ENCODE results near the gene PDE4B. TPM values are rescaled to one million over a fixed set of nuclear protein-coding genes. Genes with fewer than 3 reads are reported as not detected.
"Not testable (repeated sequence)": the region's sequence is repeated elsewhere in the genome, so short reads cannot be mapped to it uniquely, and the experiment has no call there.

The PDE4B gene
- total RNA-seq, 1 donor from 2014 or later: 21.3 TPM

DNA sequence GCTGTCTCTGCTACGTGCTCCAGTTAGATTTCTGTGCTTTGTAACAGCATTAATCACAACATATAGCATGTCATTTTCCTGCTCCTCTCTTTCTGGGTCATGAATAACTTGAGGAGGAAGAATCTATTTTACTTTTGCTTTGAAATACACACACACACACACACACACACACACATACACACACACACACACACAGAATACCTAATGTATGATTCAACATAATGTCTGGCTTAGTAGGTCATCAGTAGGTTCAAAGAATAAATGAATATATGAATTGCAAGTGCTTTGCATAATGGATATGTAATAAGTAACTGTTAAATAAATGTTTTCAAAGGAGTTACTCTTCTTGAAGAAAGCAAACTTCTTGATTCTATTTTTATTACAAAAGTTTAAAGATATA is 249.0 kb downstream of the PDE4B start:
- no peaks in the 10 kb centered on the region for H3K36me3 Mint-ChIP-seq (ENCODE audit: low read depth)
- H3K4me3 Mint-ChIP-seq: no peak overlapping the region
- no peaks in the 10 kb centered on the region for H3K9me3 Mint-ChIP-seq
- no peaks in the 10 kb centered on the region for H3K4me1 Mint-ChIP-seq (ENCODE audit: low read depth)
- intact Hi-C loops (cut with micrococcal nuclease): no loop called here
- peaks cover 19% of the 10 kb centered on the region for H3K27me3 Mint-ChIP-seq (ENCODE audit: insufficient read depth)
- DNase-seq (ENCODE audit: low spot score): no peak
- H3K27ac Mint-ChIP-seq: no peak overlapping the region

- H3K27ac Mint-ChIP-seq: no peak overlapping the region
- peaks cover 19% of the 10 kb centered on the region for H3K27me3 Mint-ChIP-seq (ENCODE audit: insufficient read depth)
- DNase-seq (ENCODE audit: low spot score): no peak
- intact Hi-C loops (cut with micrococcal nuclease): no loop called here
- H3K36me3 Mint-ChIP-seq (ENCODE audit: low read depth): no peaks in the 10 kb centered on the region
- H3K9me3 Mint-ChIP-seq: no peaks in the 10 kb centered on the region
- no peaks in the 10 kb centered on the region for H3K4me1 Mint-ChIP-seq (ENCODE audit: low read depth)
- H3K4me3 Mint-ChIP-seq: no peak overlapping the region
Observed at GRCh38 chr1:66043186-66043585, 250.5 kb downstream of the PDE4B start.

GRCh38 chr1:66044912-66045311 is 252.2 kb downstream of the PDE4B start:
- peaks cover 18% of the 10 kb centered on the region for H3K27me3 Mint-ChIP-seq (ENCODE audit: insufficient read depth)
- no peaks in the 10 kb centered on the region for H3K36me3 Mint-ChIP-seq (ENCODE audit: low read depth)
- H3K9me3 Mint-ChIP-seq: no peaks in the 10 kb centered on the region
- intact Hi-C loops (cut with micrococcal nuclease): no loop called here
- no peaks in the 10 kb centered on the region for H3K4me1 Mint-ChIP-seq (ENCODE audit: low read depth)
- H3K27ac Mint-ChIP-seq: no peak overlapping the region
- DNase-seq (ENCODE audit: low spot score): no peak
- H3K4me3 Mint-ChIP-seq: no peak overlapping the region

GRCh38 chr1:66046415-66046814 is 253.7 kb downstream of the PDE4B start:
- H3K27me3 Mint-ChIP-seq (ENCODE audit: insufficient read depth): peaks cover 13% of the 10 kb centered on the region
- intact Hi-C loops (cut with micrococcal nuclease): no loop called here
- H3K27ac Mint-ChIP-seq: no peak overlapping the region
- H3K36me3 Mint-ChIP-seq (ENCODE audit: low read depth): no peaks in the 10 kb centered on the region
- no peak for DNase-seq (ENCODE audit: low spot score)
- no peaks in the 10 kb centered on the region for H3K4me1 Mint-ChIP-seq (ENCODE audit: low read depth)
- H3K4me3 Mint-ChIP-seq: no peak overlapping the region
- H3K9me3 Mint-ChIP-seq: no peaks in the 10 kb centered on the region

DNA sequence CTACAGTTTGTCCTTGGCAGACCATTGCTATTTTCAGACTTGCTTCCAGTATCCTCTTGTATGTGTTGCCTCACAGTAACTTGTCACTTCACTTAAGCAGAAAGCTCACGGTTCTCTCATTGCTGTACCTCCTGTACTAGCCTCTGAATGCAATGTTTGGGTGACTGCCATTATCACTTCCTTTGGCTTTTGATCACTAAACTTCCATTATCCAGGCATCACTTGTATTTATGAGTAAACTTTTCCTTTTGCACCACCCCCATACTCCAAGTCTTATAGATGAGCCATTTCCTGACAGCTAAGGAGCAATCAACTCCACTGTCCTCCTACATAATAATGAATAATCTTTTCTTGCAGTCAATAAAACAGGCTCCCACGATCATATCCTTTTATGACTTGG is 255.3 kb downstream of the PDE4B start:
- Mint-ChIP-seq H3K4me3 (no peak overlapping the region), H3K36me3 (ENCODE audit: low read depth) (no peaks in the 10 kb centered on the region), H3K9me3 (no peaks in the 10 kb centered on the region), H3K27me3 (ENCODE audit: insufficient read depth) (peaks cover 13% of the 10 kb centered on the region), H3K27ac (no peak overlapping the region), H3K4me1 (ENCODE audit: low read depth) (no peaks in the 10 kb centered on the region)
- intact Hi-C loops (cut with micrococcal nuclease): no loop called here
- no peak for DNase-seq (ENCODE audit: low spot score)

GRCh38 chr1:66050123-66050522 is 257.4 kb downstream of the PDE4B start:
- DNase-seq (ENCODE audit: low spot score): no peak
- Mint-ChIP-seq H3K4me1 (ENCODE audit: low read depth) (no peaks in the 10 kb centered on the region), H3K36me3 (ENCODE audit: low read depth) (no peaks in the 10 kb centered on the region), H3K9me3 (no peaks in the 10 kb centered on the region), H3K4me3 (no peak overlapping the region), H3K27ac (no peak overlapping the region), H3K27me3 (ENCODE audit: insufficient read depth) (peaks cover 14% of the 10 kb centered on the region)
- intact Hi-C loops (cut with micrococcal nuclease): no loop called here

- no peaks in the 10 kb centered on the region for H3K36me3 Mint-ChIP-seq (ENCODE audit: low read depth)
- no peak overlapping the region for H3K27ac Mint-ChIP-seq
- peaks cover 13% of the 10 kb centered on the region for H3K27me3 Mint-ChIP-seq (ENCODE audit: insufficient read depth)
- no peaks in the 10 kb centered on the region for H3K9me3 Mint-ChIP-seq
- no peak overlapping the region for H3K4me3 Mint-ChIP-seq
- H3K4me1 Mint-ChIP-seq (ENCODE audit: low read depth): no peaks in the 10 kb centered on the region
- intact Hi-C loops (cut with micrococcal nuclease): no loop called here
- no peak for DNase-seq (ENCODE audit: low spot score)
Observed at GRCh38 chr1:66050633-66051032, 257.9 kb downstream of the PDE4B start.

DNA sequence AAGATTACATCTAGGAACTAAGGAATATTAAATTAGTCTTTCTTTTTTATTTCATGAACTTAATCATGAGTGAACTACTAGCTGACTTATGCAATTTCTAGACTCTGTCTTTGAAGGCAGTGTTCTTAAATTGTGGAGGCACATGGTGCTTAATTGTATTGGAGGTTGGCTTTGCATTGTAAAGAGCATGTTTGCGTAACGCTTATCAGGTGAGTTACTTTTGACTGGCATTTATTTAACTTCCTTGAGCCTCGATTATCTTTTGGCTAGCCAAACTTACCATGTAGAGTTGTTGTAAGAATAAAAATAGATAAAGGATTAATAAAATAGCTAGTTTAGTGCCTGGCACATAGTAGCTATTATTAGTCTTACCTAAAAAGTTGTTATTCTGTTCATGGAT is 262.4 kb downstream of the PDE4B start:
- H3K27ac Mint-ChIP-seq: no peak overlapping the region
- no peaks in the 10 kb centered on the region for H3K4me1 Mint-ChIP-seq (ENCODE audit: low read depth)
- H3K36me3 Mint-ChIP-seq (ENCODE audit: low read depth): no peaks in the 10 kb centered on the region
- no peak overlapping the region for H3K4me3 Mint-ChIP-seq
- no peak for DNase-seq (ENCODE audit: low spot score)
- intact Hi-C loops (cut with micrococcal nuclease): no loop called here
- H3K9me3 Mint-ChIP-seq: peaks cover 4% of the 10 kb centered on the region
- H3K27me3 Mint-ChIP-seq (ENCODE audit: insufficient read depth): peaks cover 14% of the 10 kb centered on the region

DNA sequence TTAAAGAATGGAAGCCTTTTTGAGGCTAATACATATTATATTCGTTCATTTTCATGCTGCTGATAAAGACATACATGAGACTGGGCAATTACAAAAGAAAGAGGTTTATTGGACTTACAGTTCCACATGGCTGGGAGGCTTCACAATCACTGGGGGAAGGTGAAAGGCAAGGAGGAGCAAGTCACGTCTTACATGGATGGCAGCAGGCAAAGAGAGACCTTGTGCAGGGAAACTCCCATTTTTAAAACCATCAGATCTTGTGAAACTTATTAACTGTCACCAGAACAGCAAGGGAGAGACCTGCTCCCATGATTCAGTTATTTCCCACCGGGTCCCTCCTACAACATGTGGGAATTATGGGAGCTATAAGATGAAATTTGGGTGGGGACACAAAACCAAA is 264.8 kb downstream of the PDE4B start:
- DNase-seq (ENCODE audit: low spot score); H3K4me1 Mint-ChIP-seq (ENCODE audit: low read depth); H3K36me3 Mint-ChIP-seq (ENCODE audit: low read depth); intact Hi-C loops (cut with micrococcal nuclease); H3K4me3 Mint-ChIP-seq; H3K27ac Mint-ChIP-seq; H3K9me3 Mint-ChIP-seq: not testable (repeated sequence)
- peaks cover 29% of the 10 kb centered on the region for H3K27me3 Mint-ChIP-seq (ENCODE audit: insufficient read depth)

DNA sequence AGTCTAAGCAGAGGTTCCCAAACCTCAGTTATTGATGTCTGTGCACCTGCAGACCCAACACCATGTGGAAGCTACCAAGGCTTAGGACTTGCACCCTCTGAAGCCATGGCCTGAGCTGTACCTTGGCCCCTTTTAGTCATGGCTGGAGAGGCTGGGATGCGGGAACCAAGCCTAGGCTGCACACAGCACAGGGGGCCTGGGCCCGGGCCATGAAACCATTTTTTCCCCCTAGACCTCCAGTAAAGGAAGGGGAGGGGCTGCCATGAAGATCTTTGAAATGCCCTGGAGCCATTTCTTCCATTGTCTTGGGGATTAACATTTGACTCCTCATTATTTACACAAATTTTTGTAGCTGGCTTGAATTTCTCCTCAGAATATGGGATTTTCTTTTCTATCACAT is 265.9 kb downstream of the PDE4B start:
- Mint-ChIP-seq H3K27ac (no peak overlapping the region), H3K4me1 (ENCODE audit: low read depth) (no peaks in the 10 kb centered on the region), H3K9me3 (peaks cover 4% of the 10 kb centered on the region), H3K4me3 (no peak overlapping the region), H3K36me3 (ENCODE audit: low read depth) (no peaks in the 10 kb centered on the region), H3K27me3 (ENCODE audit: insufficient read depth) (peaks cover 32% of the 10 kb centered on the region)
- intact Hi-C loops (cut with micrococcal nuclease): no loop called here
- no peak for DNase-seq (ENCODE audit: low spot score)

DNA sequence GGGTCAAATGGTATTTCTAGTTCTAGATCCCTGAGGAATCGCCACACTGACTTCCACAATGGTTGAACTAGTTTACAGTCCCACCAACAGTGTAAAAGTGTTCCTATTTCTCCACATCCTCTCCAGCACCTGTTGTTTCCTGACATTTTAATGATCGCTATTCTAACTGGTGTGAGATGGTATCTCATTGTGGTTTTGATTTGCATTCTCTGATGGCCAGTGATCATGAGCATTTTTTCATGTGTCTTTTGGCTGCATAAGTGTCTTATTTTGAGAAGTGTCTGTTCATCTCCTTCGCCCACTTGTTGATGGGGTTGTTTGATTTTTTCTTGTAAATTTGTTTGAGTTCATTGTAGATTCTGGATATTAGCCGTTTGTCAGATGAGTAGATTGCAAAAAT is 274.5 kb downstream of the PDE4B start:
- H3K27ac Mint-ChIP-seq; H3K9me3 Mint-ChIP-seq; intact Hi-C loops (cut with micrococcal nuclease); DNase-seq (ENCODE audit: low spot score); H3K36me3 Mint-ChIP-seq (ENCODE audit: low read depth); H3K4me3 Mint-ChIP-seq; H3K4me1 Mint-ChIP-seq (ENCODE audit: low read depth): not testable (repeated sequence)
- peaks cover 37% of the 10 kb centered on the region for H3K27me3 Mint-ChIP-seq (ENCODE audit: insufficient read depth)

DNA sequence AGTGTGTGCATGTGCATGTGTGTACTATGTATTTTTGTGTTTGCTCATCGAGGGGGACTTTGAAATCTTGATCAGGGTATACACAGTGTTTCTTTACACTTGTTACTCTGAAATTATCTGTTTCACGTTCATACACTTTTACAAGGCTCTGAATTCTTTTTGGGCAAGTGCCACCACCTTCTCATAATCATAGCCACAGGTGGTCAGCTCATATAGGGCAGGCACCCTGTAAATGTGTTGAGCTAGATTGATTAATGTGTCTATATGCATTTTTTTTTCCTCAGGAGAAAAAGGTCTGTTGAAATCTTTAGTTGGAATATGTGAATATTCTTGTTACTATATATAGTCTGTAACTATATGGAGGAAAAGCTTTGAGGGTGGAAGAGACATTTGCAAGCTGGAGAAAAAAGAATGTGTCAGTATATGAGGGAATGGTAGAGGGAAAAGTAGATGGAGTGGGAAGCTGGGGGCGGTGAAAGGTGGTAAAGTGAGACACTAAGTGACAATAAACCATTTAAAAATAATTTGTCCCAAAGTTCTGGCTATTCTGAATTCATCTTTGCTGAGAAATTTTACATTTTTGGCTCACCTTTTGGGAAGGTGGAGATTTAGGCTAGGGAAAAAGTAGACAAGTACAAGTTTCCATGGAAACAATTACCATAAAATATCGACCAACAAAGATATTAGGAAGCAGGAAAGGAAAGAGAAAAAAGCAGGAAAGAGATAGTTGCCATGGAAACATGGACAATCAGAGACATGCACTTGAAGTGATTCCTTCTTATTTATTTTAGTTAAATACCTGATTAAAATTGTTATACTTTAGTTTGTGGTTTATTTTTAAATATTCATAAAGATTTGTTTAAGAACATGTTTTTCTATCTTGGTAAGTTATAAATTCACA is 277.5 kb downstream of the PDE4B start:
- no peaks in the 10 kb centered on the region for H3K9me3 Mint-ChIP-seq
- H3K36me3 Mint-ChIP-seq (ENCODE audit: low read depth): no peaks in the 10 kb centered on the region
- no peak for DNase-seq (ENCODE audit: low spot score)
- no peak overlapping the region for H3K4me3 Mint-ChIP-seq
- no peaks in the 10 kb centered on the region for H3K4me1 Mint-ChIP-seq (ENCODE audit: low read depth)
- no peak overlapping the region for H3K27ac Mint-ChIP-seq
- H3K27me3 Mint-ChIP-seq (ENCODE audit: insufficient read depth): peaks cover 36% of the 10 kb centered on the region
- intact Hi-C loops (cut with micrococcal nuclease): no loop called here

- H3K27me3 Mint-ChIP-seq (ENCODE audit: insufficient read depth): peaks cover 35% of the 10 kb centered on the region
- no peak overlapping the region for H3K27ac Mint-ChIP-seq
- H3K4me3 Mint-ChIP-seq: no peak overlapping the region
- H3K9me3 Mint-ChIP-seq: no peaks in the 10 kb centered on the region
- intact Hi-C loops (cut with micrococcal nuclease): no loop called here
- no peaks in the 10 kb centered on the region for H3K4me1 Mint-ChIP-seq (ENCODE audit: low read depth)
- H3K36me3 Mint-ChIP-seq (ENCODE audit: low read depth): no peaks in the 10 kb centered on the region
- no peak for DNase-seq (ENCODE audit: low spot score)
Observed at GRCh38 chr1:66073388-66073787, 280.7 kb downstream of the PDE4B start.

DNA sequence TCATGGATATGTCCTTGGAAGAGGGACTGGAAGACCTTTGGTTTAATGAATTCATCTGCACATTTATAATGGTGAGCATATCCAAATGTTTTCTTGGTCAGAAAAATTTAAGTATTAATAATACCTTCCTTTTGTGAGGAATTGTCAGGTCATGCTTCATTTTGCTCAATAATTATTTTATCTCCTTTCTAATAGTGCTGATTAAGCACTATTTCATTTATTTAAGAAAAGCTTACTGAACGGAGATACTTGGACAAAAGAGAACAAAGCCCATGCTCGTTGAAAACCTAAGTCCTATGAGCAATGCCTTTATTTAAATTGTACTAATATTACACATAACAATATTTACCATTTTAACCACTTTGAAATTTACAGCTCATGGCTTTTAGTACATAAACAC is 281.5 kb downstream of the PDE4B start:
- Mint-ChIP-seq H3K27me3 (ENCODE audit: insufficient read depth) (peaks cover 33% of the 10 kb centered on the region), H3K9me3 (no peaks in the 10 kb centered on the region), H3K27ac (no peak overlapping the region), H3K4me3 (no peak overlapping the region), H3K36me3 (ENCODE audit: low read depth) (no peaks in the 10 kb centered on the region), H3K4me1 (ENCODE audit: low read depth) (no peaks in the 10 kb centered on the region)
- DNase-seq (ENCODE audit: low spot score): no peak
- intact Hi-C loops (cut with micrococcal nuclease): no loop called here
